Measurements from ENCODE around the gene SORCS2.

The SORCS2 gene

DNA sequence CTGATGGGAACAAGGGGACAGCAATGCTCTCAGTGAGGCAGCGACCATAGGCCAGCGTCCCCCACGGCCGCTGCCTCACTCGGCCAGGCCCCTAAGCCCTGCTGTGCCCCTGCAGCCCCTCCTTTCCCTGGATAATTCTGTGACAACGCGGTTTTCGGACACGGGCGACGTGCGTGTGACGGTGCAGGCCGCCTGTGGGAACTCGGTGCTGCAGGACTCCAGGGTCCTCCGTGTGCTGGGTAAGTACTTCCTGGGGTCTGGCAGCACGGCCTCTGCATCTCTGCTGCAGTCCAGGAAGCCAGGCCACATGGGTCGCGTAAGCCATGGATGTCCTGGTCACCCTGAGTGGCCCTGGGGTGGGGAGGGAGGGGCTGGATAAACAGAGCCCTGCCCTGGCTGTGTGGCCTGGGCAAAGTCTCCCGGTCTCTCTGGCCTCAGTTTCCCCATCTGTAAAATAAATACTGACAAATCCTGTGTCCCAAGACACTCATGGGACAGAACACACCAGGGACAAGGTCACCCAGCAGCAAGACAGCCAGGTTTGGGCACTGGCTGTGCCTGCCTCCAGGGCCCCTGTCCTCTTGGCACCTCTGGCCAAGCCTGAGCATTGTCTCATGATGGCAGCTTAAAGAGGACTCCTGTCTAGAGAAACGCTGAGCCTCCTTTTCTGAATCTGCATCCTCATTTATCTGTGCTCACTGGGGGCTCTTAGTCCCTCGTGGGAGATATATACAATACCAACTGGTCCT is 534.5 kb downstream of the SORCS2 start:
- FAIRE-seq = no peak

DNA sequence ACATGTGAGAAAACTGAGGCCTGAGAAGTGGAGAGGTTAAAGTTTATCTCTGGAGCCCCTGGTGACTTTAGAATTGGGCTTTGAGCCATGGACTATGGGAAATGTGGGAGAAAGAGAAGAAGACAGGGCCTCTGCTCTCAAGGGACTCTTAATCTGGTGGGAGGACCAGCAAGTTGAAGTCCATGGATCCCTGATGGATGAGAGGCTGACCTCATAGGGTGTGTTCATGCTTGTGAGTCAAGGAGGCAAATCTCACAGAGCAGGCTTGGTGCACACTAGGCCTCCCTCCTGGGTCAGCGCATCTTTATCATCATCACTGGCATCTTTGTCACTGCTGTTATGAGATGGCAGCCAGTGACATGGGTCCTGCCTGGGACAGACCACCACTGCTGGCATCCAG is 535.4 kb downstream of the SORCS2 start:
- no peak for FAIRE-seq

DNA sequence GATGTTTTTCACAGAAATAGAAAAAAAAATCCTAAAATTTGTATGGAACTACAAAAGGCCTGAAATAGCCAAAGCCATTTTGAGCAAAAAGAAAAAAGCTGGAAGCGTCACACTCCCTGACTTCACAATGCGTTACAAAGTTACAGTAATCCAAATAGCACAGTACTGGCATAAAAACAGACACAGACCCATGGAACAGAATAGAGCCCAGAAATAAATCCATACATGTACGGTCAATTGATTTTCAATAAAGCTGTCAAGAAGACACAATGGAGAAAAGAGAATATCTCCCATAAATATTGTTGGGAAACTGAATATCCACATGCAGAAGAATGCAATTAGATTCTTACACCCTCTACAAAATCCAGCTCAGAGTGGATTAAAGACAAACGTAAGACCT is 539.1 kb downstream of the SORCS2 start:
- FAIRE-seq = no peak

DNA sequence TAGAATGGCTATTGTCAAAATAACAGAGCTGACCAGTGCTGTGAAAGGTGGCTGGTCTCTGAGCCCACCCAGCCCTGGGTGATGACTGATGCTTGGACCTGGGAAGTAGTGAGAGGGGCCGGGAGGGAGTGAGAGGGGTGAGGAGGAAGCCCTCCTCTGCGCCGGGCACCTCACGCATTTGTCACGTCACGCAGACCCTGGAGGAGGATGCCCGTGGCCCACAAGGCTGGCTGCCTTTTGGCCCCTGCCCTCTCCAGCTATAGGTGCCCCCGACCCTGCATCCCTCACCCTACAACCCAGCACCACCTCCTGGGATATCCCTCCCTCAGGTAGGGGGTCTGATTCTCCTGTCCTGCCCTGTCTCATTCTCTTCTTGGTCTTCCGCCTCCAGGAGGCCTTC is 539.9 kb downstream of the SORCS2 start:
- FAIRE-seq = no peak

DNA sequence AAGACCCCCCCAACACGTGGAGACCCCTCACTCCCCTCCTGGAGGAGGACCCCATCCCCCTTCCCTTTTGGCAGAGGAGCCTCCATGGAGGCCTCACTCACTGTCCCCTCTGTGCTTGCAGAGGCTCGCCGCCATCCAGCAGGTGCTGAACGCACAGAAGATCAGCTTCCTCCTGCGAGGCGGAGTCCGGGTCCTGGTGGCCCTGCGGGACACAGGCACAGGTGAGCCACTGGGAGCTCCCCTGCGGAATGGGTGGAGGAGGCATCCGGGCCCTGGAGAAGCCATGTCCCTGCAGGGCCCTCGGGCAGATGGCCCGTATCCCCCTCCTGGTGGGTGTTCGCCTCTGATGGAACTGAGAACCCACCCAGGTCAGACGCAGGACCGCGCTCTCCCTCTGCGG is 540.9 kb downstream of the SORCS2 start:
- FAIRE-seq = no peak

DNA sequence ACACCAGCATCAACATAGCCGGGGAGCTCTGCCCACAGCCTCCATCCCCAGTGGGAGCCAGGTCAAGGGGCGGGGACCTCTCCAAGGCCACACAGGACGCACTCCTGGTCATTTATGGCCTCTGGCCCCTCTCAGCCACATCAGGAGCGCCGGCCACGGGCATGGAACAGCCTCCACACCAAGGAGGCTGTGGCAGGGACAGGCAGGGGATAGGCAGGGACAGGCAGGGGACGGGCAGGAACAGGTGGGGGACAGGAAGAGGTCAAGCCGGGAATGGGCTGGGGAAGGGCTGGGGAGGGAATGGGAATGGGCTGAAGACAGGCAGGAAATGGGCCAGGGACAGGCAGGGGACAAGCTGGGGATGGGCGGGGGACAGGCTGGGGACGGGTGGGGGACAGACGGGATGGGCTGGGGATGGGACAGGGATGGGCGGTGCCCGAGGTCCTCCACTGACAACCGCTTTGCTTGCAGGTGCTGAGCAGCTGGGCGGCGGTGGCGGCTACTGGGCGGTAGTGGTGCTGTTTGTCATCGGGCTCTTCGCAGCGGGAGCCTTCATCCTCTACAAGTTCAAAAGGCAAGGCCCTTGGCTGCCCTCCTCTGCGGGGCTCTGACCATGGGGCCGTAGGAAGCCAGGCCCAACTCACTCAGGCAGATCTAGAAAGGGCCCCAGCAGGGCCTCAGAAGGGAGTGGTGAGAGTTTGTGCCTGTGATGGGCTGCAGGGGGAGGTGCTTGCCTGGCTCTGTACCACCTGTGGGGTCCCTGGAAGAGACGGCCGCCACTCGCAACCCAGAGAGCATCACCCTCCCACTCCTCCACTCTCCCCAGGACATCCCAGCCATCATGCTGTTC is 541.7 kb downstream of the SORCS2 start:
- FAIRE-seq = no peak

DNA sequence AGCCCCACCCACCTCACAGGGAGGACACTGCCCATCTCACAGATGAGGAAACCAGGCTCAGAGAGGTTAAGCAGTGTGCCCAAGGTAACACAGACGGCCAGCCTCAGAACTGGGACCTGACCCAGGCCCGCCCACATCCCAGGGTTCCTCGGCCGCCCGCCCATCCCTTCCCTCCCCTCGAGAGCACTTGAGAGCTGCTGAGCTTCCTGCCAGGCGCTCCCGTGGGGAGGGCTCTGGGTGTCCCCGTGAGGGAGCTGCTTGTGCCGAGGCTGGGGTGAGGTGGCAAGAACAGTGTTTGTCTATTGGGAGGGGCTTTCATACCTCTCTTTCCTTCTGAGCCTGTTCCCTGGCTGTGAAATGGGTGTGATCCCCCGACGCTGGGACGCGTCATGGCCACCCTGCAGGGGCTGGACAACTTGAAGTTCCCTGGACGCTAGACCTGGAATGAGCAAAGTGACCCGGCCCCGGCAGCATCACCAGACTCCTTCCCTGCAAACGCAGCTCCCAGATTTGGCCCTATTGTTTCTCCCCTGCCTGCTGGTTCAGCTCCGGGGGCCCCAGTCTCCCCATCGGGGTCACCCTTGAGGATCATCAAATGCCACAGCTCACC is 542.4 kb downstream of the SORCS2 start:
- no peak for FAIRE-seq

DNA sequence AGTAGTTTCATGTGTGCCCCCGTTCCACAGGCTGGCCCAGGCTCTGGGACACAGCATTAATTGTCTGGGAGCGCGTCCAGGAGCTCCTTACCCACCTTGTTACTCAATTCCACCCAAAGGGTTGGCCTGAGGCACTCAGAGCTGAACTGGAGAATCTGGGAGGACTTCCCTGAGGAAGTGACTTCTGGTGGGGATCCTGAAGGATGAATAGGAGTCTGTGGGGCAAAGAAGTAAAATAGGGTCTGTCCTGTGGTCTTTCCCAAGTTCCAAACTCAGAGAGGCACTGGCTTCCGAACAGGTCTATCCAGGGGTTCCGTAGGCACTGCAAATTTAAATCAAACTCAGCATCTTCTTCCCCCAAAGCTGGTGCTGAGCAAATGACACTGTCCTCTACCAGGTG is 543.1 kb downstream of the SORCS2 start:
- no peak for FAIRE-seq

DNA sequence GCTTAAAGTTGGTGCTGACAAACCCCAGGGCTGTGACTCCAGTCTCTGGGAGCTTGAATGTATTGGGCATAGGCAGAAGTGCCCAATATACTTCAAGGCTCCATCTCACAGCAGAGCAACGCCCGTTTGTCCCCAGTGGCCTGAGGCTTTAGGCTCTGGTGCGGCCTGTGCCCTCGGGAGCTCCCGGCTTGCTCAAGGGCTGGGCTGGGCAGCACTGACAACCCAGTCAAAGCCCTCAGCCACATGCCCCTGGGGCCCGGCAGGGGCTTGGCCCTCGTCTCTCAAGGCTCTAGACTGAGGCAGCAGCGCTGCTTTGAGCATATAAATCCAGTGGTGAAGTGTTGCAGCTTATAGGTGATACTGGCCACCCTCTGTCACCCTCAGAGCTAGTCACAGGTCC is 543.6 kb downstream of the SORCS2 start:
- no peak for FAIRE-seq

DNA sequence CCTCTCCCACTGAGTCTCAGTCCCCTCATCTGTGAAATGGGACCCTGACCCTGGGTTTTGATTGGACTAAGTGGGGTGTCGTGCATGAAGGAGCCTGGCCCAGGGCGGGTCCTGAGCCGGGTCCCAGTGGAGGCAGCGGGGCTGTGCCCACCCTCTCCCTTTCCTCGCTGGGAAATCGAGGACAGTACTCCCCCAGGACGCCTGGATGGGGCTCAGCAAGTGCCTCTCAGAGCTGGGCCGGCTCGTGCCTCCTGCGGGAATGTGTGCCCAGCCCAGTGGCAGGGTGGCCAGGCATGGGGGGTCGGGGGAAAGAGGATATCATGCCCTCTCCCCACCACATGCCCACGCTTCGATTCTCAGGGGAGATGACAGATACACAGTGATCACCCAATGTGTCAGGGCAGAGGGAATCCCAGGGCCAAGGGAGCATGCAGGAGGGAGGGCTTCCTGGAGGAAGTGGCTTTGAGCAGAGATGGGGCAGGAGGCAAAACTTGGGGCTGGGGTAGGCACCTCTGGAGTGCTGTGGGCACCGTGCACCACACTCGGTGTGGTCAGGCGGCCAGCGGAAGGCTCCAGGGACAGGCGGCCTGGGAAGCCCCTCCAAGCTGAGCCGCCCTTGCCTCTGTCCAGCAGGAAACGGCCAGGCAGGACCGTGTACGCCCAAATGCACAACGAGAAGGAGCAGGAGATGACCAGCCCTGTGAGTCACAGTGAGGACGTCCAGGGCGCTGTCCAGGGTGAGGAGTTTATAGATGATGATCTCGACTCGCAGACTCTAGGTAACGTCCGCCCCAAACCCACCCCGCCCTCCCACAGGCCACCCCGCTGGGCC is 544.3 kb downstream of the SORCS2 start:
- FAIRE-seq = no peak

DNA sequence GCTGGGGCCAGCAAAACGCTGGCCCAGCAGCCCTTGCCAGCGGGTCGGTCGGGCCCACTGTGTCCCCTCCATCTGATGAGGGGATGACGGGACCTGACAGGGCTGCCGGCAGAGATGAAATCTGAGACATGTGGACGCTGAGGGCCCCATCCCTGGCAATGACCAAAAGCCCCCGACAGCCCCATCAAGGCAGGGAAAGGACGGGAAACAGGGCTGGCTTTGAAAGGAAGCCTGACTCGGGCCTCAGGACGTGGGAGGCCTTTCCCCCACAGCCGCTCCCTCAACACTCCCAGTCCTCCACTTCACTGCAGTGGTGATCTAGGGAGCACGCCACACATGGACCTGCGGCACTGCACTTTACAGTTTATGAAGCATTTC is 544.9 kb downstream of the SORCS2 start:
- no peak for FAIRE-seq

DNA sequence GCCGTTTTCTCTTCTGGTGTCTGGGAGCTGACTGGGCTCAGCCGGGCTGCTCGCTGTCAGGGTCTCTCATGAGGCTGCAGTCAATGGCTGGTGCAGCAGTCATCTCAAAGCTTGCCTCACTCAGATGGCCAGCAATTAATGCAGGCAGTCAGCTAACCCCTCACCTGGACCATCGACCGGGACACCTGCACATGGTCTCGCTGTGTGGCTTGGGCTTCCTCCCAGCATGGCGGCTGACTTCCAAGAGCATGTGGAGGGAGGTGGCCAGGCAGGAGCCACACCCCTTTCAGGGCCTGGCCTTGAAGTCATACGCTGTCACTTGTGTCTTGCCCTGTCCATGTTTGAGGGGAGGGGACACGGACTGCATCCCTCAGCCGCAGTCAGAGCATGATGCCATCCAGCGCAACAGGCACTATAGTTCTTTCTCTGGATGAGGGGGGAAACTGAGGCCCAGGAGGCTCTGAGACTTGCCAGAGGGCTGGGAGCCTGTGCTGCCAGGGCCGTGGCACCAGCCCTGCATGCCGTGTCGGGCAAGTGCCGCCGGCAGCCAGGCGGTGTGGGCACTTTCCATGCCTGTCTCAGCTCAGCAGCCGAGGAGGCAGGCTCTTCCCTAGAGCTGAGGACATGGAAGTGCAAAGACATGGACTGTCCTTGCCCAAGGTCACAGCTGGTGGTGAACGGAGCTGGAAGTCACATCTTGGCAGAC is 545.6 kb downstream of the SORCS2 start:
- FAIRE-seq = no peak

DNA sequence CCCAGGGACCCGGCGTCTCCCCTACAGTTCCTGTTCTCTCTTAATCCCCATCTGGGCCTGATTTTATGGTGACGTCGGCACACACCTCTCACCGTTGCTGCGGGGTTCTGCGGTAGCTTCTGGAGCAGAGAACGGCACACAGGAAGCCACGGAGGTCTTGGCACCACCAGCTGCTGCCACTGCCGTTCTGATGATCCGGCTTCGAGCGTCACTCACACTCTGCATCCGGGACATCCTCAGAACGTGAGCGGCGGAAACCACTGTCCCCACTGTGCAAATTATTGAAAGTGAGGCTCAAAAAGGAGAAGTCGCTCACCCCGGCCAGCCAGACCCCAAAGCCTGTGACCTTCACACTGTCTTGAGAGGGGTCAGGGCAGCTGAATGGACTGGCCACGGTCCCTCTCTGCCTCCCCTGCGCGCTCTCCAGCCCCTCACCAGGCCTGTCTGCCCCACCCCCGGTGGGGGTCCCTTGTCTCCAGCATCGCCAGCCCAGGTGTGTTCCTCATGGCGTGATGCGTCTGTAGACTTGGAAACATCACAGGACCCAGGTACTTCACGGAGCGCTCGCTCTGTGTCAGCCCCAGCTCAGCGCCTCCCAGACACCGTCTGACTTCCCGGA is 546.2 kb downstream of the SORCS2 start:
- no peak for FAIRE-seq

DNA sequence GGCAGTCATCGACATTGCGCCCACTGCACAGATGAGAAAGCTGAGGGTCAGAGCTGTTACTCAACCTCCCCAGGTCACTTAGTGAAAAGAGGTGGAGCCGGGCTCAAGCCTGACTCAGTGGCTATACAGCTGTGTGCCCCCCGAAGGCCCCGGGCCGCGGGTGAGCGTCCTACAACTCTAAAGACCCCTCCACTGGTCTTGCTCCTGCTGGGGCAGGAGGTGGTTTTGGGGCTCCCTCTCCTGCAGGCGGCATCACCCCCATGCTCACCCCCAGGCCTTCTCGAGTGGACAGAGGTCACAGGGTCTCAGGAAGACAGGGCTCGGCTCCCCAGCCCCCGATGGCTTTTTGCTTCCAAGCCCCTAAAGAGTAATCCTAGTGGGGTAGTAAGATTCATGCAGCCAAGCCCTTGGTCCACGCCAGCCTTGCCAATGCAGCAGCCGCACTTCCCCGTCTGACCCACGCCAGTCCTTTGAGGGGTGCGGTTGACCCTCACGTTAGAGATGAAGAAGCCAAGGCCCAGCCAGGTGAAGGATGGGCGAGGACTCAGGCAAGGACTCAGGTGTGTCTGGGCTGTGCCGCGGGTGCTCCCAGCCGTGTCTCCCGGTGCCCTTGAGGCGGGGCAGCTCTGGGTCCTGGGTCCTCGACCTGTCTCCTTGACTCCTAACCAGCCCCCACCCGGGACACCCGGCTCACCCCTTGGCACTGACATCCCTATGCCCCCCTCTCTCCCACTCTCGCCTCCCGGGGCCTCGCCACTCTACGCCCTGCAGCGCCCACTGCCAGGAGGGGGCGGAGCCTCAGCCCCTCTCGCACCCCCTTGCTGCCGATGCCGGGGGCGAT is 547.0 kb downstream of the SORCS2 start:
- no peak for FAIRE-seq

DNA sequence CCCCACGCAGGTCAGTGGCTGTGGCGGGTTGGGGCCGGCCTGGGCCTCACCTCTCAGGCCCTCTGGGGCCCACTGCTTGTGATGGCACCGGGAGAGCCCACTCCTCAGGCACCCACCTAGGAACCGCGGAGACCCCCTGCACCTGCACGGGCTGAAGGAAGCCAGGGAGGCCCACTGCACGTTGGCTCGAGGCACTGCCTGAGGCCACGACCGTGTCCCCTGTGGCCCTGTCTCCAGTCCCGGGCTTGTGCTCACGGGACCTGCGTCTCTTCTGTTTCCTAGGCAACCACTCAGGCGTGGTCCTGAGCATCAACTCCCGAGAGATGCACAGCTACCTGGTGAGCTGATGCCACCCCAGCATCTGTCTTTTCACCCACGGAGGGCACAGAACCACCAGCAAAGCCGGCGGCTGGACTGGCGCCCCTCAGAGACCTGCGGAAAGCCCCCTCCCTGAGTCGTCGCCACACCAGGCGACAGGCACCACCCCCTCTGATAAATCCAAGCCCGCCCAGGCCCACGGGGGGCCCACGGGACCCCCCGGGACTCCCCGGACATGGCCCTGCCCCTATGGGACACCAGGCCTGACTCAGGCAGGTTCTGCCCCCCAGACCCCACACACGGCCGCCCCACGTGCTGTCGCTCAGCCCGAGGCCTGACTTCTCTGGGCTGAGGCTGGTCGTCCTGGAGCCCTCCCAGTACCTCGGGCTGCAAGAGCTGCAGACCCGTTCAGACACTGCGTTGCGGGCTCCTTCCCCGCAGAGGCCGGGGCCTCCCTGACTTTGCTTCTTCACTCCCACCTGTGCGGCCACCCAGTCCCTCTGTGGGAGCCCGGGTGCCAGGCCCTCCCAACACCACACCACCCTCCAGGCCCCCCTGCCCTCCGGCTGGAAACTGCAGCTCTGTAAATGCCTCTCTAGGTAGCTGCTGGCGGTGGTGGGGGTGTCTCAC is 547.9 kb downstream of the SORCS2 start:
- no peak for FAIRE-seq

DNA sequence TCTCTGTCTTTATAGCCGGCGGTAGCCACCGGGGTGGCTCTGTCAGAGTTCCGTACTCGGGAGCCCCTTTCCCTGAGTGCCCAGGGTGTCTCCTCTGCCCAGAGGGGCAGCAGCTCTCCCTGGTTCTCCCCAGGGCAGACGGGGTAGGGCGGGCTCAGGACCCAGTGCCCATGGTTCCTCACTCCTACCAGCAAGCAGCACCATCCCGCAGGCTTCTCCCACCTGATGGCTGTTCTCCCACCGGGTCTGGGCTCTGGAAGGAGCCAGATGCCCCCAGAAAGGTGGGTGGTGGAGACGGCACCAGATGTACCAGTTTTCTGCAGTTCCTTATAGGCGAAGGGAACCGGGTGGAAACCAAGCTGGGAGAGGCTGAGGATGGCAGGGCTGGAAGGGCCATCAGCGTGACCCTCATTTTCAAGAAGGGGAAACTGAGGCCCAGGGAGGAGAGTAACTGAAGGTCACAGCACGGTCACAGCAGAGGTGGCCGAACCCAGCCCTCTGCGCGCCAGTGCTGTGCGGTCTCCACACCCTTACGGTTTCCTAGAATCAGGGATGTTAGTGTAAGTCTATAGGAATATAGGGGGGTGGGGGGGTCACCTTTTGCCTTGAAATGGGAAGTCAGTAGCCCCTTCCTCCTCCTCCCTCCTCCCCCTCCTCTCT is 548.7 kb downstream of the SORCS2 start:
- no peak for FAIRE-seq

DNA sequence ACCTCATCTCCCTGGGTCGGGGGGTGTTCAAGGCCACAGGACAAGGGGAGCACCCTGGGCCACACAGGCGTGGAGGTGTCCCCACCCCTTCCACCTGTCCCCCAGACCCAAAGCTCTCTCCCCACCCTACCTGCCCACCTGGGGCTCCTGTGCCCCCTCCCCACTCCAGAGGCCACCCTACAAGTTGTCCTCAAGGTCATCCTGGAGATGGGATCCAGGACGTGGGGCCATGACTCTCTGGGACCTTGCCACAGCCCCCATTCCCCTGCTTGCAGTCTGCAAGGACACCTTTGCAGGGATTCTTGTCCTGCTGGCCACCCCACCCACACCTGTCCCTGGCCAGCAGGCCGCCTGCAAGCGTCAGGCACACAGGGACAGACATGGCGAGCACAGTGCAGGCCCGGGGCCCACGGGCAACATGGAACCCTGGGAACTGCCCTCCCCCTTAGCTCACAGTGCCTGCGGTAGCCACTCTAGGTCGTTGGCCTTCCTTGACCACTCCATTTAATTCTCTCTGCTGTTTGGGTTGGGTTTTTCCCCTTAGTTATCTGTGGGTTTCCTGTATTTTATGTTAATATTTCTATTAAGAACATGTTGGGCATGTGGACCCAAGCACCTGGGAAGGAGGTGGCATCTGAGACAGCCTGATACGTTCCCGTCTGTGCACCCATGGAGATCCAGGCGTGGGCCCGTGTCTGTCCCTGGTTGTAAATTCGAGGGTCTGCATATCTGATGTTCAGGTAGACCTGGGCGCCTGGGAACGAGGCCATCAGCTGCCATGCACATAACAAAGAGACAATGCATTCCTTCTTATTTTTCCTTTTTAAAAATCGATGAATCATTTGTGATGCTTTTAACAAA is 549.8 kb downstream of the SORCS2 start:
- no peak for FAIRE-seq

DNA sequence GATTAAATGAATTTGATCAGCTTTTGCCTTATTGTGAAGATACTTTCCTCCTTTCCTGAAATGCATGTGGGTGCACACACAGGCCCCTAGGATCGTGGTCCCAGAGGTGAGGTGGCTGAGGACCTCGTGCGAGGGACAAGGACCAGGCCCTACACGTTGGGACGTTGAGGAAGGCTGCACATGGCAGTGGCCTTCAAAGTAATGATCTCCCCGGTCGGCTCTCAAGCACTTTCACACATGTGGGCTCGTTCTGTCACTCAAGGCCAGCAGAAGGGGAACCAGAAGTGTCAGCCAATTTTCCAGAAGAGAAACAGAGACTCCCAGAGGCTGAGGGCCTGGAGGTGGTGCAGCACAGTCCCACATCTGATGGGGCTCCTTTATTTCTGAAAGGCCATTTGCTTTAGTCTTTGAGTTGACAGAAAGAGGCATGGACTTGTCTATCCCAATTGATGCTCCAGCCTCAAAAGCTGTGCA is 550.5 kb downstream of the SORCS2 start:
- no peak for FAIRE-seq
